Activated CD8-positive, alpha-beta memory T cell treated with anti-CD3 and anti-CD28 coated beads, Interleukin-2, amount 50 U/mL, for 24 hours (primary cell): ENCODE measurements around the gene DOCK9.

ENCODE experiments used
- DNase-seq: peaks from one replicate; pipeline ENCODE4 v3.0.0-alpha.2; 2020; ENCODE audit errors: extremely low read depth

DOCK9 gene

GRCh38 chr13:98998831-98999638 lies 21.2 kb upstream of the DOCK9 start:
- no peak for DNase-seq

DNA sequence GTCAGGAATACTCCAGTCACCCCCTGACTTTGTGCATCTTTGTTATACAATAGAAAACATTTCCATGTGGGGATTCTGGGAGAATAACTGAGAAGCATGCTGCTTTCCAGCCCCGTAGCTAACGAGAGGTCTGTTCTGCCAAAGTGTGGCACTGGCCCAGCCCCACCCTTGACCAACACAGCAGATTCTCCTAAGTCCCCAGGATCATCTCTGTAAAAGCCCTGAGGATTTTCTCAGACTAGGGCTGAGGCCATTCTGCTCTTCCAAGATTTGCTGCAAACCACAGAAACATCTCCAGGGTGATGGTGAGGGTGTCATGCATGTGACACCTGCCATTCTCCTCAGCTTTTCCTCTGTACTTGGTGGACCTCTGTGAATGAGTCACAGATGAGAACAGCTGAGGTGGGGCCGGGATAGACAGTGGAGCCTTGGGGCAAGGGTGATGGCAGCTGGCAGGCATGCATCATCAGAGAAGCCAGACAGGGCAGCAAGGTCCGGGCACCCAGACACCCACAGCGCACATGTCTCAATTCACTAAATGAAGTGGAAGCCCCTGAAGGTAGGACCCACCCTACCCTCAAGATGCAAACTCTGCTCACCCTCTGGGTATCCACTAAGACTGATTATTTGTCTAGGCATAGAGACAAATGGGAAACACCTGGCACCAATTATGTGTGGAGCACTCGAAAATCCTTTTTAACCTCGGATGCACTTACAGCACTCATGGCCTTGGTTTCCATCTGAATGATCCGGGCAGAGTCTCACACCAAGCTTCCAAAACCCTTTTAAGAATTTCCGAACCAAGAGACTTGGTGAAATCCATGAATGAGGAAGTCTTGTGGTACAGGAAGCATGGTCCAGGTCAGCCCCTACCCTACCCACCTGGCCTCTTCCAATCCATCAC lies 20.1 kb upstream of the DOCK9 start:
- no peak for DNase-seq

DNA sequence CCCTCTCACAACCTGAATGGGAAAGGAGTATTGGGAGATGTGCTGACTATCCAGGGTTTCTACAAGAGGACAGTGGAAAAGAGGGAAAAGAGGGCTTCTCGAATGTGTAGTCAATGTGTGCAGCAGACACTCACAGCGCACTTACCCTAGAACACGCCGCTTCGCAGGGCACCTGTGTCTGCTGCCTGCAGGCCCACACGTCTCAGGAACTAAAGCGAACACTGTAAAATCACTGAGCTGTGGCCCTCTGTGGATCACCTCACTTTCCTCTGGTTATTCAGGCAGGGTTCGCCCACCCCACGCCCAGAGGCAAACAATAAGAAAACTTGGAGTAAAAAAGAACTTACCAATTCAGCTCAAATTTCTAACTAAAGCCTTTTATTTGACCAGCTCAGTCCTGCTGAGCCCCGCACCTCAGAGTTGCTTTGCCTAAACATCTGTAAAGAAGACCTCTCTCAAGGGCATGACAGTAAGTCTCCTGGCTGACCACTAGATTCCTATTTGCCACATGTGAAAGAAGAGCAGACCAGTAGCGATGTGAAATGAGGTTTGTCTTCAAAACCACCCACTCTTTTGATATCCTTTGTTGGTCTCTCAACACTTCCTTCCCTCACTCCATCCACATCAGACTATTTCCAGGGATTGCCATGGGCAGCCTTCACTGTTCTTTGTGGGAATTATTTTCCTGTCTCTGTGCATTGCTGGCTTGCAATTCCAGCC lies 19.3 kb upstream of the DOCK9 start:
- DNase-seq: no peak

- no peak for DNase-seq
Measured at GRCh38 chr13:98996046-98996445, 18.2 kb upstream of the DOCK9 start.

GRCh38 chr13:98994896-98995295 lies 17.0 kb upstream of the DOCK9 start:
- no peak for DNase-seq

DNA sequence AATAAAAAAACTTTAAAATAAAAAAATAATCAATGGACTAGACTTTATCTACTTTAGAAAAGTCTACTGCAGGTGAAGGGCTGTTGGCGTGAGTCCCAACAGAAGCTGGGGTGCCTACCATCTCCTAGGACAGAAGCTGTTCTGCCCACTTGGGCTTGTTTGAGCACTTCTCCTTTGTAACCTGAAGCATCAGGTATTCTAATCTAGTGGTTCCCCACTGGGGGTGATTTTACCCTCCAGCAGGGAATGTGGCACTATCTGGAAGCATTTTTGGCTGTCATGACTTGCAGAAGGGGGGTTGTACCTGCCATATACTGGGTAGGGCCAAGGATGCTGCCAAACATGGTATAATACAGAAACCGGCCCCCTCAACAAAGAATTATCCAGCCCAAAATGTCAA lies 16.2 kb upstream of the DOCK9 start:
- DNase-seq: no peak

- no peak for DNase-seq
Measured at GRCh38 chr13:98992355-98992754, 14.5 kb upstream of the DOCK9 start.

GRCh38 chr13:98990701-98991100 lies 12.8 kb upstream of the DOCK9 start:
- DNase-seq: no peak

DNA sequence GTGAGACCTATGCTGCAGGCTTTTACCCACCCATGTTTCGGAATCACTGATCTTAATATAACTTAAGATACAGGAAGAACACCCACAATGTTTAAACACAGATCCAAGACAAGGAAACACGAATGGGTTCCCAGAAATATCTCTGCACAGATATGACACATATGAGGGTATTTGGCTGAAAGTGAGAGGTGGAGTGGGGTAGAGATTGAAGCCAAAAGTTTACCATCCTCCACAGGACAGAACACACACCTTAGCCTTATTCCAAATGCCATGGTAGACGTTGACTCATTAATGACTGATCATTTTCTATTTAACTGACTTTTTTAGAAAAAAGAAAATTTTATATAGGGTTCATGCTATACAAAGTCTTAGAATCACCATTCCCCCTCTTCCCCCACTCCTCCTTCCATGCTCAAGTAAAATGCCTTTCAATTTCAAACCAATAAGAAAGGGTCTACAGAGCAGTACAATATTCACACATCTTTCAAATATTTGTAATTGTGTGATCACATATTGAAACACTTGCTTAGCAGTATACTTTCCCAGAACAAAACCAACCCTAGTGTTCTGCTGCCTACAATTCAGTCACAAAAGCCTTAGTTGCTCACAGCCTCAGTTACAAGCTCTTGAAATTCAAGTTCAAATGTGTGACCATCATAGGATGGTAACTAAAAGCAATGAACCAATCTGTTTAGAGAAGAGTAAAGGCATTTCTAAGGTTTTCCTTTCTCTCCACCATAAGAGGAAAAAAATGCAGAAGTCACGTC lies 11.8 kb upstream of the DOCK9 start:
- DNase-seq: no peak

- no peak for DNase-seq
Measured at GRCh38 chr13:98988780-98989179, 10.9 kb upstream of the DOCK9 start.

- no peak for DNase-seq
Measured at GRCh38 chr13:98988277-98988676, 10.4 kb upstream of the DOCK9 start.

- DNase-seq: no peak
Measured at GRCh38 chr13:98987275-98987674, 9.4 kb upstream of the DOCK9 start.

DNA sequence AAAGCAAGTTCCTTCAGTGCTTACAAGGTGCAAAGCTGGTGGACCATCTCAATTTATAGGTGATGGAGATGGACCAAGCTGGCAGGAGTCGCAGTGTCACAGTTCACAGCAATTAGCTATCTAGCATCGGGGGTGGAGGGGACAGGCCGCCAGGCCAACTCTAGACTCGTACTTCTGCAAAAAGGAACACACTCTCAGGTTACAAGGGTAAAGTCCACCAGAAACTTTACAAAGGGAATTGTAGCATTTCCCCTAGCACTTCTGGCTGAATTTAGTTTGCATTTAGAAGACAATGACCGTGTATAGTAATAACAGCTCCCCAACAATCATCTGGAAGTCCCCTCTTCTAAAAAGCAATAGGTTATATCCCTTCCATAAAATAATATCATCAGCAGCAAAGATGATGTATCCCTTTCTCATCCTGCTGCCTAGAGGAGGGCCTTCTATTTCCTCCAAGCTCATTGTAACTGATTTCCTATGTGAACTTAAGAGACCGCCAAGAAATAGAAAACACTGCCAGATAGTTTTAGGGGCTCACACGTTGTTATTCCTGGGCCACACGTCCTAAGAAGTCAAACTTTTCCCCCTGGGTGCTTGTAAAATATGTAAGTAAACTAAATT lies 8.5 kb upstream of the DOCK9 start:
- DNase-seq: no peak

GRCh38 chr13:98985591-98985990 lies 7.7 kb upstream of the DOCK9 start:
- no peak for DNase-seq

DNA sequence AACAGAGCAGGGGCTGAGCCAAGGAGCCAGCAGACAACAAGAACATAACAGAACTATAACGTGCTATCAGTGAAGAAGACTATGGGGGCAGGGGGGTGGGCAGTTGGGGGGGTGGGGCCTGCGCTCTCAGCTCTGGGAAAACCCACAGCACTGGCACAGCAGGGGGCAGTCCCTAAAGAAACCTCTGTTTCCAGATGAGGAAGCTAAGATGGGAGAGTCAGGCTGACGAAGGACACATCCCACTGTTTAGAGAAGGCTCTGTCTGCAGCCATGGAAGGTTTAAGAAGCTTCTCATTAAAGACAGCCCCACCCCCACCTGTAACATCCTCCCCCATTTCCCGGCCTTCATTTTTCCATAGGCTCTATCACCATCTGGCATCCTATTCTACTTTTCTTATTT lies 7.1 kb upstream of the DOCK9 start:
- DNase-seq: no peak

DNA sequence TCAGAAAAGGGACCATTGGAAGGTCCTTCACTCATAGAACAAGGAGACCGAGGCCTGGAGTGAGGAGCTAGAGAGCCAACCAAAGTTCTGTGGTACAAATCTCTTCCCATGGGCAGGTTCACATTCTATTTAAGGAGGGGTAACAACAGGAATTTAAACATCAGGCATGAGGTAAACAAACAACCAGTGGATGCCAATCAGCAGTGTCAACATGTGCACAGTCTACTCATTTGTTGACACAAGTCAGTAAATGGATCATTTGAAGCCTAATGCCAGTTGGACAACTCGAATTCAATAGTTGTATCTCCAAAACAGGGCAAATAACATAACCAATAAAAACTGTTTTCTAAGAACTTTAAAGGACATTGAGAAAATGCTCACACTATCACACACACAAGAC lies 6.3 kb upstream of the DOCK9 start:
- DNase-seq: no peak

DNA sequence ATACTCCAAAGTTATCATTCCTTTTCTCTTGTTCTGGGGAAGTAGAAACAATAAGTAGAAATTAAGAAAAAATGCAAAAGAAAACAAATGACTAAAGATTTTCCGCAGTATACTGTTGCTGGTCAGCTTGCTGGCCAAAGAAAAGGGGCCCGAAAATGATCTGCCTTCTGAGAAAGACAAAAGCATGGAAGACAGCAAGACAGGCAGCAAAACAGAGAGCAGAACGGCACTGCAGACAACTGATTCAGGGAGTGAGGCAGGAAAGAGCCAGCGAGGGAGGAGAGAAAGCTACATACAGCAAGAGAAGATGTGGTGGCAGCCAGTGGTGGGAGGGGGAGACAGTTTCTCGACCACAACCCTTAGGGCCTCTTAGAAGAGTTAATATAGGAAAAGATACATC lies 5.3 kb upstream of the DOCK9 start:
- no peak for DNase-seq

- no peak for DNase-seq
Measured at GRCh38 chr13:98981369-98982080, 3.7 kb upstream of the DOCK9 start.

- DNase-seq: no peak
Measured at GRCh38 chr13:98979012-98979660, 1.3 kb upstream of the DOCK9 start.

DNA sequence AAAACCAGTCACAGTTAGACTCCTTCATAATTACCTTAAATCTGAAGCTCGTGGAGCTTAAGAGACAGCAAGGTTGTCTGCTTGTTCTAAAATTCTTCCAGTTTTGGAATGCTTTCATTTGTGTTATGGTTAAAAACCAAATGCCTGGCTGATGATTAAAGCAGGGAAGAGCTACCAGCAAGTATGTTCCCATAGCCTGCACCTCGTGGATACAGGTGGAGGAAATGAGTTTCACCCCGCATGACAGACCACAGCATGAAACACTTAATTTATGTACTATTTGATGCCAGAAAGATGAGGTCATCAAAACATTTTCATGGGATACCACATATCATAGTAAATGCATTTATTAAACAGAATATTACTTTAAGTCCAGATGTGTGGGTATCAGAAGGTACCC lies 416 bp upstream of the DOCK9 start:
- DNase-seq: no peak
